Measurements from ENCODE around the gene RCN1.

GRCh38 chr11:32103941-32104340 lies 13.1 kb downstream of the RCN1 start:
- TF ChIP-seq RNF2 (IDR thresholded peaks at IDR 0.05; ENCODE audit: borderline replicate concordance, low read depth, low read length, missing control alignments, poor library complexity, severe bottlenecking): no peak
- no peak for TF ChIP-seq TCF12 (IDR thresholded peaks at IDR 0.05; ENCODE audit: low read depth, low read length)
- no peak for TF ChIP-seq POLR2A (IDR thresholded peaks at IDR 0.05; ENCODE audit: control extremely low read depth in 1 of 2, low read depth in 2 of 2, low read length in 2 of 2)
- TF ChIP-seq POLR2AphosphoS5 (IDR thresholded peaks at IDR 0.05; ENCODE audit: low read depth, low read length): no peak
- TF ChIP-seq MAFK (IDR thresholded peaks at IDR 0.05; ENCODE audit: low read depth, low read length): no peak
- TF ChIP-seq, protein P1, sequence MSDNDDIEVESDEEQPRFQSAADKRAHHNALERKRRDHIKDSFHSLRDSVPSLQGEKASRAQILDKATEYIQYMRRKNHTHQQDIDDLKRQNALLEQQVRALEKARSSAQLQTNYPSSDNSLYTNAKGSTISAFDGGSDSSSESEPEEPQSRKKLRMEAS (IDR thresholded peaks at IDR 0.05): no peak

Data from H1 (cell line).